A549 (cell line): Measurements from ENCODE around the gene CARMIL1. TPM values are rescaled to one million over a fixed set of nuclear protein-coding genes. Genes with fewer than 3 reads are reported as not detected.

Experiments used
- ATAC-seq, 2 experiments: fragments of 200-7000 bp in 1 of 2; fragments of >200 bp in 1 of 2; cut with Nextera tagmentation in 1 of 2; cut with Tn5 transposase in 1 of 2; 3 replicates each; pipeline versions ENCODE4 v1.8.0 to v1.9.1; 2018 to 2020; ENCODE audit warnings: mild to moderate bottlenecking in 1 of 2, moderate library complexity in 1 of 2
- CTCF ChIA-PET: fragments of 300-600 bp; sonication (Branson Sonifier 250); formaldehyde crosslinking; extraction: SDS; loops from one replicate; lab custom pipeline; 2021; ENCODE audit warnings: antibody characterized with exemption, inconsistent platforms; lab: Yijun Ruan, JAX
- POLR2A ChIA-PET: fragments of 350-600 bp; formaldehyde crosslinking; extraction: SDS; loops from one replicate; lab custom pipeline; 2021; ENCODE audit warnings: antibody characterized with exemption, inconsistent platforms; lab: Yijun Ruan, JAX
- DNase-seq, 2 experiments: peaks; one replicate each; pipeline versions ENCODE4 v3.0.0 to v3.0.0-alpha.2; 2011 to 2016; ENCODE audit warnings: low read depth in 1 of 2, low spot score in 1 of 2
- FAIRE-seq: peaks from 2 replicates; lab custom pipeline; 2011; peaks lifted over from hg19 to GRCh38; lab: Jason Lieb, UNC
- H3K27ac ChIP-seq, 2 experiments: fragments of >200 bp; sonication (Bioruptor Twin); formaldehyde crosslinking; 3 replicates each; pipeline ENCODE4 v1.5.1; 2016 to 2017
- H3K4me1 ChIP-seq: fragments of >200 bp; sonication (Bioruptor Twin); formaldehyde crosslinking; 3 replicates; pipeline ENCODE4 v1.6.1; 2016
- H3K4me2 ChIP-seq: fragments of >200 bp; sonication (Bioruptor Twin); formaldehyde crosslinking; 3 replicates; pipeline ENCODE4 v1.6.1; 2016
- H3K4me3 ChIP-seq: fragments of >200 bp; sonication (Bioruptor Twin); formaldehyde crosslinking; 3 replicates; pipeline ENCODE4 v1.5.1; 2016
- H3K9me3 ChIP-seq: fragments of >200 bp; sonication (Bioruptor Twin); formaldehyde crosslinking; 3 replicates; pipeline ENCODE4 v1.6.1; 2016
- BHLHE40 ChIP-seq: IDR thresholded peaks from 2 replicates; pipeline ENCODE4 v1.6.1; 2012; ENCODE audit warnings: low read depth, low read length, inconsistent platforms
- CBX8 ChIP-seq: fragments of 200-600 bp; sonication (generic); IDR thresholded peaks from 2 replicates; pipeline ENCODE4 v1.6.1; 2016
- CEBPB ChIP-seq, 2 experiments: fragments of >200 bp in 1 of 2; sonication (Bioruptor Twin) in 1 of 2; formaldehyde crosslinking in 1 of 2; IDR thresholded peaks; 2 replicates each; pipeline ENCODE4 v1.6.1; 2012 to 2016
- CHD2 ChIP-seq: fragments of 150-350 bp; IDR thresholded peaks from 2 replicates; pipeline ENCODE4 v1.6.1; 2014; ENCODE audit warnings: low read length; ENCODE audit not compliant: partially characterized antibody
- CHD4 ChIP-seq: fragments of 200-600 bp; sonication (generic); IDR thresholded peaks from 2 replicates; pipeline ENCODE4 v1.6.1; 2016; ENCODE audit warnings: antibody characterized with exemption, mild to moderate bottlenecking, borderline replicate concordance
- FOSL2 ChIP-seq, 2 experiments: fragments of 450-650 bp in 1 of 2; fragments of >200 bp in 1 of 2; sonication (Bioruptor Twin) in 1 of 2; formaldehyde crosslinking; IDR thresholded peaks; 2 replicates each; pipeline versions ENCODE4 v1.5.0 to v1.6.1; 2016 to 2020; ENCODE audit warnings: mild to moderate bottlenecking in 1 of 2, moderate library complexity in 1 of 2
- GATA3 ChIP-seq: IDR thresholded peaks from 2 replicates; pipeline ENCODE4 v1.6.1; 2012; ENCODE audit warnings: borderline replicate concordance
- HEYL ChIP-seq: fragments of 250-450 bp; sonication (Bioruptor Pico); IDR thresholded peaks from 2 replicates; pipeline ENCODE4 v1.8.0; 2021; ENCODE audit warnings: mild to moderate bottlenecking, moderate library complexity
- HOXB13 ChIP-seq: fragments of 250-450 bp; sonication (Bioruptor Pico); IDR thresholded peaks from 2 replicates; pipeline ENCODE4 v1.5.0; 2020; ENCODE audit warnings: low read depth, mild to moderate bottlenecking, moderate library complexity
- HOXB5 ChIP-seq: fragments of 250-450 bp; sonication (Bioruptor Pico); IDR thresholded peaks from 2 replicates; pipeline ENCODE4 v1.5.0; 2020; ENCODE audit warnings: mild to moderate bottlenecking, moderate library complexity
- JUN ChIP-seq, 2 experiments: fragments of >200 bp; sonication (Bioruptor Twin); formaldehyde crosslinking; IDR thresholded peaks; 2 replicates in 1 of 2; 3 replicates in 1 of 2; pipeline ENCODE4 v1.6.1; 2016 to 2017
- KDM5A ChIP-seq: fragments of 200-600 bp; sonication (generic); IDR thresholded peaks from 2 replicates; pipeline ENCODE4 v1.6.1; 2016; ENCODE audit warnings: antibody characterized with exemption, mild to moderate bottlenecking
- MAZ ChIP-seq: fragments of 150-350 bp; IDR thresholded peaks from 2 replicates; pipeline ENCODE4 v1.6.1; 2014; ENCODE audit warnings: antibody characterized with exemption, low read depth, low read length, borderline replicate concordance
- MYC ChIP-seq: IDR thresholded peaks from 2 replicates; pipeline ENCODE4 v1.6.1; 2012; ENCODE audit warnings: mild to moderate bottlenecking, inconsistent platforms, low read length, improper control_type of control experiment, borderline replicate concordance
- POLR2A ChIP-seq: IDR thresholded peaks from 2 replicates; pipeline ENCODE4 v1.6.1; 2012; ENCODE audit warnings: mild to moderate bottlenecking, low read length
- RAD21 ChIP-seq, 2 experiments: fragments of >200 bp in 1 of 2; sonication (Bioruptor Twin) in 1 of 2; formaldehyde crosslinking in 1 of 2; IDR thresholded peaks in 1 of 2; conservative IDR thresholded peaks in 1 of 2; 2 replicates in 1 of 2; 3 replicates in 1 of 2; pipeline ENCODE4 v1.6.1; 2012 to 2018; ENCODE audit warnings: inconsistent platforms in 1 of 2
- RARB ChIP-seq: fragments of 250-450 bp; sonication (Bioruptor Pico); IDR thresholded peaks from 2 replicates; pipeline ENCODE4 v1.8.0; 2021; ENCODE audit warnings: mild to moderate bottlenecking, moderate library complexity
- RNF2 ChIP-seq: fragments of 200-600 bp; sonication (generic); IDR thresholded peaks from 2 replicates; pipeline ENCODE4 v1.6.1; 2016; ENCODE audit warnings: low read depth, mild to moderate bottlenecking, antibody characterized with exemption, moderate library complexity, borderline replicate concordance
- ZNF302 ChIP-seq: fragments of 250-450 bp; sonication (Bioruptor Pico); IDR thresholded peaks from 2 replicates; pipeline ENCODE4 v1.9.0; 2021; ENCODE audit warnings: inconsistent platforms, mild to moderate bottlenecking, moderate library complexity
- ZSCAN20 ChIP-seq: fragments of 250-450 bp; sonication (Bioruptor Pico); IDR thresholded peaks from 2 replicates; pipeline ENCODE4 v1.8.0; 2022; ENCODE audit warnings: mild to moderate bottlenecking, moderate library complexity
- WGBS: methylation state at CpG from one replicate; pipeline ENCODE4 v1.1.6; 2017; ENCODE audit errors: missing lambda C conversion rate; 5-methylcytosine and 5-hydroxymethylcytosine counted together
- polyA plus RNA-seq, 4 experiments: library from polyadenylated mRNA; depleted of rRNA in 3 of 4; stranded (reverse); fragments of >200 nt; fragmentation: RNase III in 1 of 4; extraction: RNeasy Plus Mini Kit Qiagen cat#74134 plus additional on column Dnase treatment in 1 of 4; gene quantifications; 2 replicates in 3 of 4; 3 replicates in 1 of 4; pipeline ENCODE4 v1.2.3, GENCODE V29; 2011 to 2017
- TF ChIP-seq, protein P1 (sequence below): fragments of >200 bp; sonication (Bioruptor Twin); formaldehyde crosslinking; IDR thresholded peaks from 3 replicates; pipeline ENCODE4 v1.5.1; 2016
- TF ChIP-seq, protein P2 (sequence below): fragments of >200 bp; sonication (Bioruptor Twin); formaldehyde crosslinking; IDR thresholded peaks from 2 replicates; pipeline ENCODE4 v1.6.1; 2016
- TF ChIP-seq, protein P3 (sequence below): fragments of 450-650 bp; IDR thresholded peaks from 2 replicates; pipeline ENCODE4 v1.6.1; 2014; ENCODE audit warnings: antibody characterized with exemption
- TF ChIP-seq, protein P4 (sequence below): IDR thresholded peaks from 2 replicates; pipeline ENCODE4 v1.6.1; 2012

The CARMIL1 gene
- polyA plus RNA-seq, 2 of the 4 experiments (the other 2 are of a cell fraction), result 11.5 to 11.8 TPM

DNA sequence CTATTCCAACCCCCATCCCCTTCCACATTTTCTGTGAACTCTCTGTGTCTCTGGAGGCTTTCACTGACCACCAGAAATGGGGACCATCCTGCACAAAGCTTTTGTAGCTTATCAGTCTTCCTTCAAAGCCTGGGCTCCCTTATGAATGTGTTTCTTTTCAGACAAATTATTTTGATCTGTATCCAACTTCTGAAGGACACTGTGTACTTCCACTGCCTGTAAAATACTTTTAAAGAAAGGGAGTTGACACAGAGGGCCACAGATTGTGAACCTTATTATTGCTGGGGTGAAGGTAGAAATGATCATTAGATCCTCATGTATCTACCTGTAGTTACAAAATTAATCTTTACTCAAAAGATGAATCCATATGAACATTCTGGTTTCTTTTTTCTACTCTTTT is 135.6 kb downstream of the CARMIL1 start:
- POLR2A ChIA-PET, result no interaction called here
- FAIRE-seq (no peak), ATAC-seq (no peak), DNase-seq (no peak)
- CTCF ChIA-PET, result no interaction called here
- TF ChIP-seq GATA3 (no peak), ZNF302 (CRISPR knock-in tag) (no peak), CHD2 (no peak), MAZ (no peak), HOXB5 (CRISPR knock-in tag) (no peak), RAD21 (conservative IDR thresholded peaks at IDR 0.05 in 1 of 2, IDR thresholded peaks at IDR 0.05 in 1 of 2) (no peak), RNF2 (no peak), CHD4 (no peak)
- Histone ChIP-seq H3K4me2 (no peak overlapping the region), H3K4me1 (peaks cover 10% of the 10 kb centered on the region; the same call in 2 of the 3 replicates), H3K9me3 (no peaks in the 10 kb centered on the region), H3K4me3 (no peak overlapping the region), H3K27ac (no peak overlapping the region)

DNA sequence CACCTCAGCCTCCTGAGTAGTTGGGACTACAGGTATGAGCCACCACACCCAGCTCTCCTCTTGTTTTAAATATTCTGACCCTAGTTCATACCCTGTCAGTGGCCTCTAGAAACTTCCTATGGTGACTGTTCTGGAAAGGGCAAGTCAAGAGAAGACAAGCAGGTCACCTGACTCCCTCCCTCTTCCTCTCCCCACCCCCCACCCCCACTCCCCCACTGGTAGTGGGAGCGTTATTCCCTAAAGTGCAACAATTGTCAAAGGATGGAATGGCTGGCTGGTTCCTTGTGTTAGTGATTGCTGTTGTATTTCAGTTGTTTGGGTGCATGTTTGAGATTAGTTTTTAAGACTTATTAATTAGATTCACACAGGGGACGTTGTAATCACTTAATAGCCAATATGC is 136.1 kb downstream of the CARMIL1 start:
- no peaks in the 10 kb centered on the region for H3K9me3 ChIP-seq
- FAIRE-seq (no peak), ATAC-seq (no peak), DNase-seq (no peak)
- WGBS, result 48% methylated on average over 1 of the region's 2 CpGs
- H3K27ac ChIP-seq, result no peak overlapping the region
- ChIA-PET POLR2A (no interaction called here), CTCF (no interaction called here)
- peaks cover 10% of the 10 kb centered on the region; the same call in 2 of the 3 replicates for H3K4me1 ChIP-seq
- no peak overlapping the region for H3K4me2 ChIP-seq
- TF ChIP-seq CEBPB (IDR thresholded peaks at IDR 0.05) (no peak), RNF2 (no peak), MYC (no peak), CBX8 (no peak), HEYL (CRISPR knock-in tag) (no peak), JUN (IDR thresholded peaks at IDR 0.05) (no peak)
- TF ChIP-seq, protein P1, sequence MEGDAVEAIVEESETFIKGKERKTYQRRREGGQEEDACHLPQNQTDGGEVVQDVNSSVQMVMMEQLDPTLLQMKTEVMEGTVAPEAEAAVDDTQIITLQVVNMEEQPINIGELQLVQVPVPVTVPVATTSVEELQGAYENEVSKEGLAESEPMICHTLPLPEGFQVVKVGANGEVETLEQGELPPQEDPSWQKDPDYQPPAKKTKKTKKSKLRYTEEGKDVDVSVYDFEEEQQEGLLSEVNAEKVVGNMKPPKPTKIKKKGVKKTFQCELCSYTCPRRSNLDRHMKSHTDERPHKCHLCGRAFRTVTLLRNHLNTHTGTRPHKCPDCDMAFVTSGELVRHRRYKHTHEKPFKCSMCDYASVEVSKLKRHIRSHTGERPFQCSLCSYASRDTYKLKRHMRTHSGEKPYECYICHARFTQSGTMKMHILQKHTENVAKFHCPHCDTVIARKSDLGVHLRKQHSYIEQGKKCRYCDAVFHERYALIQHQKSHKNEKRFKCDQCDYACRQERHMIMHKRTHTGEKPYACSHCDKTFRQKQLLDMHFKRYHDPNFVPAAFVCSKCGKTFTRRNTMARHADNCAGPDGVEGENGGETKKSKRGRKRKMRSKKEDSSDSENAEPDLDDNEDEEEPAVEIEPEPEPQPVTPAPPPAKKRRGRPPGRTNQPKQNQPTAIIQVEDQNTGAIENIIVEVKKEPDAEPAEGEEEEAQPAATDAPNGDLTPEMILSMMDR, result no peak
- TF ChIP-seq, protein P2, sequence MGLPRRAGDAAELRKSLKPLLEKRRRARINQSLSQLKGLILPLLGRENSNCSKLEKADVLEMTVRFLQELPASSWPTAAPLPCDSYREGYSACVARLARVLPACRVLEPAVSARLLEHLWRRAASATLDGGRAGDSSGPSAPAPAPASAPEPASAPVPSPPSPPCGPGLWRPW, result no peak
- no peak overlapping the region for H3K4me3 ChIP-seq

DNA sequence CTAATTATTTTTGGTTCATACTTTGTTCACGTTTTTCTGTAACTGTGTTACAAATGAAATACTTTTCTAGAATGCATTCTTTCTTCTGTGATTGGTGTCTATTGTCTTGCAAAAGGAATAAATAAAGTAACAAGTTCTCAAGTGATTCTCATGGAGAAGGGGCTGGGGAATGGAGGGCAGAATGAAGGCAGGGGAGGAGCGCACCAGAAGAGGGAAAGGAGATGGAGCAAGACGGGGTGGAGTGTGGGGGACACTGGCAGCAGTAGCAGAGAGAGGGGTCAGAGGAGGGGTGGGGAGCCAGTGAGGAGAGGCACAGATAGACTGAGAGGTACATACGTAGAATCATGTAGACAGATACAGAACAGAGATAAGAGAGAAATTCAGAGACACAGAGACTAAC is 136.5 kb downstream of the CARMIL1 start:
- ATAC-seq, result no peak

More for the DNA sequence above, 136.5 kb downstream of the CARMIL1 start:
- no peak for DNase-seq
- Histone ChIP-seq H3K4me2 (no peak overlapping the region), H3K9me3 (no peaks in the 10 kb centered on the region), H3K4me1 (peaks cover 10% of the 10 kb centered on the region; the same call in 2 of the 3 replicates), H3K27ac (no peak overlapping the region), H3K4me3 (no peak overlapping the region)
- ChIA-PET CTCF (no interaction called here), POLR2A (no interaction called here)
- FAIRE-seq, result no peak
- TF ChIP-seq ZNF302 (CRISPR knock-in tag), result no peak
- TF ChIP-seq FOSL2 (IDR thresholded peaks at IDR 0.05), result no peak
- no peak for TF ChIP-seq FOSL2 (CRISPR knock-in tag; IDR thresholded peaks at IDR 0.05)
- TF ChIP-seq CHD2, result no peak
- TF ChIP-seq BHLHE40, result no peak
- no peak for TF ChIP-seq HOXB13 (CRISPR knock-in tag)
- TF ChIP-seq KDM5A, result no peak
- no peak for TF ChIP-seq POLR2A
- no peak for TF ChIP-seq MAZ
- no peak for TF ChIP-seq RARB (CRISPR knock-in tag)
- TF ChIP-seq, protein P3, sequence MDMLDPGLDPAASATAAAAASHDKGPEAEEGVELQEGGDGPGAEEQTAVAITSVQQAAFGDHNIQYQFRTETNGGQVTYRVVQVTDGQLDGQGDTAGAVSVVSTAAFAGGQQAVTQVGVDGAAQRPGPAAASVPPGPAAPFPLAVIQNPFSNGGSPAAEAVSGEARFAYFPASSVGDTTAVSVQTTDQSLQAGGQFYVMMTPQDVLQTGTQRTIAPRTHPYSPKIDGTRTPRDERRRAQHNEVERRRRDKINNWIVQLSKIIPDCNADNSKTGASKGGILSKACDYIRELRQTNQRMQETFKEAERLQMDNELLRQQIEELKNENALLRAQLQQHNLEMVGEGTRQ, result no peak
- TF ChIP-seq, protein P4, sequence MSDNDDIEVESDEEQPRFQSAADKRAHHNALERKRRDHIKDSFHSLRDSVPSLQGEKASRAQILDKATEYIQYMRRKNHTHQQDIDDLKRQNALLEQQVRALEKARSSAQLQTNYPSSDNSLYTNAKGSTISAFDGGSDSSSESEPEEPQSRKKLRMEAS, result no peak
- TF ChIP-seq ZSCAN20, result no peak
- TF ChIP-seq, all 56 proteins: peak for 0
- 80% methylated on average over 4 of the region's 4 CpGs for WGBS
